ENCODE data around the gene STK16.
A peak's percentile ranks its signal among the peaks of the same experiment; 100 is the strongest.
"Not testable (repeated sequence)": the region's sequence is repeated elsewhere in the genome, so short reads cannot be mapped to it uniquely, and the experiment has no call there.

The STK16 gene

GRCh38 chr2:219244789-219245147 is 511 bp upstream of the STK16 start:
- DNase-seq (ENCODE audit: low spot score) = no peak

DNA sequence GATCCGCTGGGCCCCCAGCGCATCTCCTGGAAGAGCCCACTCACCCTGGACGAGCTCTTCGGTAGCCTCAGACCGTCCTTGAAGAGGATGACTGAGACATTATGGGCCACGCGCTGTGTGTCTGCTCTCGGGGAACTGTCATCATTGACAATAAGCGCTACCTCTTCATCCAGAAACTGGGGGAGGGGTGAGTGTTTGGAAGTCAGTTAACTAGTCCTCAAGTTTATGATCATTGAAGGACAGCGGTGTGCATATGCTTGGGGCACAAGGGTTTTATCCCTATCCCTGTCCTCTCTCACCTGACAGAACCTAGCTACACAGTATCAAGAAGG is 586 bp downstream of the STK16 start:
- no peak for DNase-seq (ENCODE audit: low spot score)

GRCh38 chr2:219246559-219246958 is 1.3 kb downstream of the STK16 start:
- no peak for DNase-seq (ENCODE audit: low spot score)

- no peak for DNase-seq (ENCODE audit: low spot score)
These were observed 2.7 kb downstream of the STK16 start for GRCh38 chr2:219247678-219248642.

DNA sequence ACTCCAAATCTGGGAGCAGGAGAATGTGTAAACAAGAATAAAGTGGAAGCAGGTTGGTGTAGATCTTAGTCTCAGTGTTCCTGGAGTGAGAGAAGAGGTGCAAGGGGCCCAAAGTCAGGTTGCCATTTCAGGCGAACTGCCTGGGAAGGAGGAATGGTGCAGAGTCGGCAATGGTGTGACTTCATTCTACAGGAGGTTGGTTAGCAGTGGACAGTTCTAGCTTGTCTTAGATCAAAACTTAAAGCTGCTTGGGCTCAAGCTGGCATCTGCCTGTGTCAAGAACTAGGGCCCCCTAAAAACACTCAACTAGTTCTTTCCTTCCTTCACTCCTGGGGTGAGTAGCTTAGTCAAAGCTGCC is 3.5 kb downstream of the STK16 start:
- no peak for DNase-seq (ENCODE audit: low spot score)

- no peak for DNase-seq (ENCODE audit: low spot score)
These were observed 4.1 kb downstream of the STK16 start for GRCh38 chr2:219249203-219249980.

- no peak for DNase-seq (ENCODE audit: low spot score)
These were observed 4.9 kb downstream of the STK16 start for GRCh38 chr2:219250049-219250781.

GRCh38 chr2:219251656-219252055 is 6.4 kb downstream of the STK16 start:
- no peak for DNase-seq (ENCODE audit: low spot score)

DNA sequence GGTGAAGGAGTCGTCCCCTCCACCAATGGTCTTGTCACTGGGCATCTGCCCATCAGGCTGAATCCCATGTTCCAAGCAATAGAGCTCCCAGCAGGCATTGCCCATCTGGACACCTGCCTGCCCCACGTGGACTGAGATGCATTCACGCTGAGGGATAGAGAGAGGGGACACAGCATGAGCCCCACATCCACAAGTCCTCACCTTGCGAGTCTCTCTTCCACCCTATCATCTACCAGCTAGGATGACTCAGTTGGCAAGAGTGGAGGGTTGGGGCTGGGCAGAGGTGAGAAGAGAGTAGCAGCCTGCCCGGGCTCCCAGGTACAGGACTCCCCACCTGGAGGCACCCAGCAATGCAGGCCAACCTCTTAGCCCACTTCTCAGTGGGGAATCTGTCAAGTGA is 6.8 kb downstream of the STK16 start:
- DNase-seq (ENCODE audit: low spot score) = no peak

DNA sequence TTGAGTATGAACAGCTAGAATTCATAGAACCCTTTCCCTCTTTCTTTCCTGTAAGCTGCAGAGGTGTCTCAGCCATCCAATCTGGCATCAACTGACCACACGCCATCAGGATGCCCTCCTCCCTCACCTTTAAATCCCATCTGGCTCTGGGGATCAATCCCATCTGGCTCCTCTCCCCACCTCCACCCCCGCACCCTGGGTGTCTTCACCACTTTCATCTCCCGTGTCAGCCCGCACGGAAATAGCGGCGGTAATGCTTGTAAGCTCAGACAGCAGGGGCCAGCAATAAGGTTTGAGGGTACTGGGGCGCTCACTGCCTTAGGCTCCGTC is 7.3 kb downstream of the STK16 start:
- DNase-seq (ENCODE audit: low spot score) = no peak

DNA sequence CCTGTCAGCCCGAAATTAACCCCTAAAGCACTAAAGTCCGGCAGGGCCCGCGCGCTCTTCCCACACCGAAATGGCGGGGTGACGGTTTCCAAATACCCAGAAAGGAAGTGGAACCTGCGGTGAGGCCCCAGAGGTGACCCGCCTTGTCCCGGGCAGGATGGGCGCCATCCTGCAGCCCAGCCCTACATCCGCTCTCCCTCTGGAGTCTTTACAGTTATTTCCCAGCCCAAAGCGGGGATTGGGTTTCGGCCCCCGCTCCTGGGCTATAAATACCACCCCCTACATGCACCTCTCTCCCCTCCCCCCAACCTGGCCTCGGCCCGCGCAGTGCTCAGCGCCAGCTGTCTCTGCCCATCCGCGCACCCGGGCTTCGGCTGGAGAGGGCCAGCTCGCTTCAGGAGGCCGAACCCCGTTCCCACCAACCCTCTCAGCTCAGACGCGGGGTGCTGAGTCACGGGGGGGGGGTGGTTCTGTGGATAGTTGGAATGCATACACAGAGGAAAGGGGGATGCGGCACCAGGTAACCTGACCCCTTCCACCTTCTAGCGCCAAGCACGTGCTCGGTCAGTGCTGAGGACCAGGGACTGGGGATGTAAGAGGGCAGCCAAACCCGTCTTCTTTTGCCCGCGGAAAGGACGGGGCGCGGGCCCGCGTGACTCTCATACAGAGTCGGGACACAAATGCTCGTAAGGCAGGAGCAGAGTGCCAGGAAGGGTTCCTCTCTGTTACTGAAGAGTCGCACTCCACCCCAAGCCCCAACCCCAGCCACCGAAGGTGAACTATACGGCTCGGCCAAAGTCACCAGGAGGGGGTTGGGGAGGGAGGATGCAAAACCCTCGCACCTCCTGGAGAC is 7.8 kb downstream of the STK16 start, which contains the start of gene TUBA4B:
Gene TUBA4B (plus strand): TSS at position 344 of the 853 bp plus-strand sequence. CDS start 165 bp downstream, at position 509.
- DNase-seq (ENCODE audit: low spot score) = no peak

DNA sequence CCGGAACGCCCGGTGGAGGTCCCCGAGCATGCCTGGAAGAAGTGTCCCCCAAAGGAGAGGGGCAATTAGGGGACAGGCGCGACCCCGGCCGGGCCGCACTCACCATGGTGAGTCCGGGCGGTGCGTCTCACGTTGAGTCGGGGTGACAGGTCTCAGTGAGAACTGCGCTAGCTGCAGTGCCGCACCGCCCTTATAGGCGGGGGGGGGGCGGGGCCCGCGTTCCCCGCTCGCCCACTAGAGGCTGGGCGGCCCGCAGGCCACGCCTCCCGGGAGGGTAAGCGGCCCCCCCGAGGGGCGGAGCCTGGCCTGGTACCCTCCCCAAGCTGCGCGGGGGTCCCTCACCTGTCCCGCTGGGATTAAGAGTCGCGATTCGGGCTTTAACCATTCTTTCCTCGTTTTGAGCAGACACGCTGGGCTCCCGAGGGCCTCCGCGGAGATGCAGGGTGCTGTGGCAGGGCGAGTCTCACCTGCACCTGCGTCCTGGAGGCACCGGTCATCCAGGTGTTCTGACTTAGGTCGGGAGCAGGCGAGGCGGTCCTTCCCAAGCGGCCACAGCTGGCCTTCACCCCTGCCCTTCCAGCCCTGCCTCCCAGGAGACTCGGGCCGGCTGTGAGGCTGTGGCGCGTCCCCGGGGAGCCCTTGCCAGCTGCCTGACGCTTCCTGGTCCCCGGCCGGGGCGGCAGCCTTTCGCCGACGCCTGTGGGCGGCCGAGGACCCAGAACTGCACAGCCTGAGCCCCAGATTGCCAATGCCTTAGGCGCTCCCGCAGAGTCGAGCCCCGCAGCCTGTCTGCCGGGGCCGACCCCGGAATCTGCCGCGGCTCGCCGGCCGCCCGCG is 8.7 kb downstream of the STK16 start, which contains the start of gene TUBA4A:
Gene TUBA4A (minus strand): TSS at position 166 of the 837 bp plus-strand sequence. CDS start 60 bp downstream, at position 106.
- DNase-seq (ENCODE audit: low spot score) = peak; percentile 74

- DNase-seq (ENCODE audit: low spot score) = no peak
These were observed 9.4 kb downstream of the STK16 start for GRCh38 chr2:219254590-219255201.

DNA sequence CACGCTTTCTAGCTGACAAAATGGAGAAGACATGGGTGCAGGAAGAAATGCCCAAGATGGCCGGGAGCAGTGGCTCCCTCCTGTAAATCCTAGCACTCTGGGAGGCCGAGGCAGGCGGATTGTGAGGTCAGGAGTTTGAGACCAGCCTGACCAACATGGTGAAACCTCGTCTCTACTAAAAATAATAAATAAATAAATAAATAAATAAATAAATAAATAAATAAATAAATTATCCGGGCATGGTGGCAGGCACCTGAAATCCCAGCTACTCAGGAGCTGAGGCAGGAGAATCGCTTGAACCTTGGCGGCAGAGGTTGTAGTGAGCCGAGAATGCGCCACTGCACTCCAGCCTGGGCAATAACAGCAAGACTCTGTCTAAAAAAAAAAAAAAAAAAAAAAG is 13.7 kb downstream of the STK16 start:
- not testable (repeated sequence) for DNase-seq (ENCODE audit: low spot score)

DNA sequence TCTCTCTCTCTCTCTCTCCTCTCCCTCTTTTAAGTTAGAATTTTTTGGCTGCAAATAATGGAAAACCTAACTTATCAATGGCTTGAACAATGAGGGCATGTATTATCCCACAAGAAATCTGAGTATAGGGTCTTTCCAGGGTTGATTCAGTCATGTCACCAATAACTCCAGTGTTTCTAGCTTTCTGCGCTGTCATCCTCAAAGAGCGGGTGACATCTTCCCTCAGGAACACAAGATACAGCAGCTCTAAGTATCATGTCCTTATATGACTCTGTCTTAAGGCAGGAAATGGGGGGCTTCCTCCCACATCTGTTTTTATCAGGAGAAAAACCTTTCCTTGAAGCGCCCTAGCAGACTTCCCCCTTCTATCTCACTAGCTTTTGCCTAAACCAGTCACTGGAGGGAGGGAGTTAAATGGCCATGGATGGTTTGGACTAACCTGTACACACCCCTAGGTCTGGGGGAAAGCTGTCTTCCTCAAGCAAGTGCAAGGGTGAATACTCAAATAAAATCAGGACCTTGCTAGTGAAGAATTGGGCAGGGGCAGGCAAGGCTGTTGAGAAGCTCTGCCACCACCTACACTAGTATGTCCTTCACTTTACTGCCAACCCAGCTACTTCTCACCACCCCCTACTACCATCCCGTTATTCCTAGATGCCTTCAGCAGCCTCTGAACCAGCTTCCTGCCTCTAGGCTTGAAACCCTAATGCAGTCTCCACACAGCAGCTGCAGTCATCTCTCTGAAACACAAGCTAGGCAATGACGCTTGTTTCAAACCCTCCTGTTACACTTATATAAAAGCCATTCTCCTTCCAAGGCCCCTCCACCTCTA is 16.0 kb downstream of the STK16 start:
- DNase-seq (ENCODE audit: low spot score) = no peak

GRCh38 chr2:219266232-219266631 is 21.0 kb downstream of the STK16 start:
- DNase-seq (ENCODE audit: low spot score) = no peak

- no peak for DNase-seq (ENCODE audit: low spot score)
These were observed 21.6 kb downstream of the STK16 start for GRCh38 chr2:219266886-219267285.

DNA sequence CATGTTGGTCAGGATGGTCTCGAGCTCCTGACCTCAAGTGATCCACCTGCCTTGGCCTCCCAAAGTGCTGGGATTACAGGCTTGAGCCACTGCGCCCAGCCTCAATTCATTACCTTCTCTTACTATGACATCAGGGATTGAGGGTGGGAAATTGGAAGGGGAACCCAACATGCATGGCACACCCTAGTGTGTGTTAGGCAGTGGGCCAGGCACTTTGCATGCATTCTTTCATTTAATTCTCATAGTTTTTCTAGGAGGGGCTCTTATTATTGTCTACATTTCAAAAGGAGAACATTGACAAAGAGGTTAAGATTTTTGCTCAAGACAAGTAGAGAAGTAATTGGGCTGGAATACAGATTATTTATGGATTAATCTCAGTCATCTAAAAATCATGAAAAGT is 23.0 kb downstream of the STK16 start:
- DNase-seq (ENCODE audit: low spot score) = no peak

GRCh38 chr2:219269362-219270054 is 24.2 kb downstream of the STK16 start:
- DNase-seq (ENCODE audit: low spot score) = peak; percentile 25

Measured in ecto neural progenitor cell (in vitro differentiated cells).